Measurements from ENCODE around the gene NBPF4. TPM values are rescaled to one million over a fixed set of nuclear protein-coding genes. Genes with fewer than 3 reads are reported as not detected.

The NBPF4 gene
- total and polyA plus RNA-seq, 2 experiments from 2014 or later = not detected

DNA sequence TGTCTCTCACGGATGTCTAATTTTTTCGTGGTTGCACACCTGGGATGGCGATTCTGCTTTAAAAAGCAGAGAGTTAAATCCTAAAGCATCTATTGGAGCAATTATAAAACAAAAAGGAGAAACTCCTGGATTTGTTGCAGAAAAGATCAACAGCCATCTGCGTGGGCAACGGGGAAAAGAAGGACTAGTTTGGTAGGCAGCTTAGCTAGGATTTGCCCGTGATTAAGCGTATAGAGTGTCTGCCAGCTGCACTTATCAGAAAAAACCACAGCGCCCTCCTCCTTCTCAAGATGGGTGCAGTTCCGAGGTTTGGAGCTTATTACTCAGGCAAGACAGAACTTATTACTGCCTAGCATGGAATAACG is 43.2 kb downstream of the NBPF4 start:
- H3K36me3 ChIP-seq (ENCODE audit: insufficient read depth) = no peaks in the 10 kb centered on the region
- no peak overlapping the region for H3K27ac ChIP-seq (ENCODE audit: low read depth)
- TF ChIP-seq, protein P1, sequence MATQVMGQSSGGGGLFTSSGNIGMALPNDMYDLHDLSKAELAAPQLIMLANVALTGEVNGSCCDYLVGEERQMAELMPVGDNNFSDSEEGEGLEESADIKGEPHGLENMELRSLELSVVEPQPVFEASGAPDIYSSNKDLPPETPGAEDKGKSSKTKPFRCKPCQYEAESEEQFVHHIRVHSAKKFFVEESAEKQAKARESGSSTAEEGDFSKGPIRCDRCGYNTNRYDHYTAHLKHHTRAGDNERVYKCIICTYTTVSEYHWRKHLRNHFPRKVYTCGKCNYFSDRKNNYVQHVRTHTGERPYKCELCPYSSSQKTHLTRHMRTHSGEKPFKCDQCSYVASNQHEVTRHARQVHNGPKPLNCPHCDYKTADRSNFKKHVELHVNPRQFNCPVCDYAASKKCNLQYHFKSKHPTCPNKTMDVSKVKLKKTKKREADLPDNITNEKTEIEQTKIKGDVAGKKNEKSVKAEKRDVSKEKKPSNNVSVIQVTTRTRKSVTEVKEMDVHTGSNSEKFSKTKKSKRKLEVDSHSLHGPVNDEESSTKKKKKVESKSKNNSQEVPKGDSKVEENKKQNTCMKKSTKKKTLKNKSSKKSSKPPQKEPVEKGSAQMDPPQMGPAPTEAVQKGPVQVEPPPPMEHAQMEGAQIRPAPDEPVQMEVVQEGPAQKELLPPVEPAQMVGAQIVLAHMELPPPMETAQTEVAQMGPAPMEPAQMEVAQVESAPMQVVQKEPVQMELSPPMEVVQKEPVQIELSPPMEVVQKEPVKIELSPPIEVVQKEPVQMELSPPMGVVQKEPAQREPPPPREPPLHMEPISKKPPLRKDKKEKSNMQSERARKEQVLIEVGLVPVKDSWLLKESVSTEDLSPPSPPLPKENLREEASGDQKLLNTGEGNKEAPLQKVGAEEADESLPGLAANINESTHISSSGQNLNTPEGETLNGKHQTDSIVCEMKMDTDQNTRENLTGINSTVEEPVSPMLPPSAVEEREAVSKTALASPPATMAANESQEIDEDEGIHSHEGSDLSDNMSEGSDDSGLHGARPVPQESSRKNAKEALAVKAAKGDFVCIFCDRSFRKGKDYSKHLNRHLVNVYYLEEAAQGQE (IDR thresholded peaks at IDR 0.05; ENCODE audit: unreplicated experiment) = no peak
- TF ChIP-seq, protein P2, sequence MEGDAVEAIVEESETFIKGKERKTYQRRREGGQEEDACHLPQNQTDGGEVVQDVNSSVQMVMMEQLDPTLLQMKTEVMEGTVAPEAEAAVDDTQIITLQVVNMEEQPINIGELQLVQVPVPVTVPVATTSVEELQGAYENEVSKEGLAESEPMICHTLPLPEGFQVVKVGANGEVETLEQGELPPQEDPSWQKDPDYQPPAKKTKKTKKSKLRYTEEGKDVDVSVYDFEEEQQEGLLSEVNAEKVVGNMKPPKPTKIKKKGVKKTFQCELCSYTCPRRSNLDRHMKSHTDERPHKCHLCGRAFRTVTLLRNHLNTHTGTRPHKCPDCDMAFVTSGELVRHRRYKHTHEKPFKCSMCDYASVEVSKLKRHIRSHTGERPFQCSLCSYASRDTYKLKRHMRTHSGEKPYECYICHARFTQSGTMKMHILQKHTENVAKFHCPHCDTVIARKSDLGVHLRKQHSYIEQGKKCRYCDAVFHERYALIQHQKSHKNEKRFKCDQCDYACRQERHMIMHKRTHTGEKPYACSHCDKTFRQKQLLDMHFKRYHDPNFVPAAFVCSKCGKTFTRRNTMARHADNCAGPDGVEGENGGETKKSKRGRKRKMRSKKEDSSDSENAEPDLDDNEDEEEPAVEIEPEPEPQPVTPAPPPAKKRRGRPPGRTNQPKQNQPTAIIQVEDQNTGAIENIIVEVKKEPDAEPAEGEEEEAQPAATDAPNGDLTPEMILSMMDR (conservative IDR thresholded peaks at IDR 0.05; ENCODE audit: low read depth in 2 of 2) = peak; percentile 28 to 51; a peak in 3 of 4 replicates
- H3K27me3 Mint-ChIP-seq (ENCODE audit: insufficient read depth, low read depth, poor library complexity) = peaks cover 12% of the 10 kb centered on the region
- H2AFZ ChIP-seq = peak overlapping the region; percentile 99
- peaks cover 33% of the 10 kb centered on the region for H3K79me2 ChIP-seq (replicated peaks; ENCODE audit: insufficient read depth)
- no peaks in the 10 kb centered on the region for H3K9me2 ChIP-seq (ENCODE audit: insufficient read depth)
- H3K36me3 Mint-ChIP-seq (ENCODE audit: low read depth) = peaks cover 17% of the 10 kb centered on the region
- no peak overlapping the region for H3K27ac Mint-ChIP-seq
- peaks cover 18% of the 10 kb centered on the region for H3K27me3 ChIP-seq (ENCODE audit: insufficient read depth)
- H3K4me1 ChIP-seq (ENCODE audit: insufficient read depth) = peaks cover 12% of the 10 kb centered on the region
- DNase-seq (ENCODE audit: low spot score) (peak; percentile 35), ATAC-seq (peak; percentile 19)
- H3K4me3 ChIP-seq = peak overlapping the region; percentile 85
- H3K4me1 Mint-ChIP-seq = peaks cover 22% of the 10 kb centered on the region
- H4K20me1 ChIP-seq (replicated peaks; ENCODE audit: insufficient read depth) = no peaks in the 10 kb centered on the region
- H3K9me3 Mint-ChIP-seq = peaks cover 13% of the 10 kb centered on the region; the same call in 2 of the 3 replicates
- no peaks in the 10 kb centered on the region for H3F3A ChIP-seq (replicated peaks; ENCODE audit: low read depth)
- peak overlapping the region; percentile 88 for H3K4me3 Mint-ChIP-seq
- peak overlapping the region; percentile 86 for H3K4me2 ChIP-seq

DNA sequence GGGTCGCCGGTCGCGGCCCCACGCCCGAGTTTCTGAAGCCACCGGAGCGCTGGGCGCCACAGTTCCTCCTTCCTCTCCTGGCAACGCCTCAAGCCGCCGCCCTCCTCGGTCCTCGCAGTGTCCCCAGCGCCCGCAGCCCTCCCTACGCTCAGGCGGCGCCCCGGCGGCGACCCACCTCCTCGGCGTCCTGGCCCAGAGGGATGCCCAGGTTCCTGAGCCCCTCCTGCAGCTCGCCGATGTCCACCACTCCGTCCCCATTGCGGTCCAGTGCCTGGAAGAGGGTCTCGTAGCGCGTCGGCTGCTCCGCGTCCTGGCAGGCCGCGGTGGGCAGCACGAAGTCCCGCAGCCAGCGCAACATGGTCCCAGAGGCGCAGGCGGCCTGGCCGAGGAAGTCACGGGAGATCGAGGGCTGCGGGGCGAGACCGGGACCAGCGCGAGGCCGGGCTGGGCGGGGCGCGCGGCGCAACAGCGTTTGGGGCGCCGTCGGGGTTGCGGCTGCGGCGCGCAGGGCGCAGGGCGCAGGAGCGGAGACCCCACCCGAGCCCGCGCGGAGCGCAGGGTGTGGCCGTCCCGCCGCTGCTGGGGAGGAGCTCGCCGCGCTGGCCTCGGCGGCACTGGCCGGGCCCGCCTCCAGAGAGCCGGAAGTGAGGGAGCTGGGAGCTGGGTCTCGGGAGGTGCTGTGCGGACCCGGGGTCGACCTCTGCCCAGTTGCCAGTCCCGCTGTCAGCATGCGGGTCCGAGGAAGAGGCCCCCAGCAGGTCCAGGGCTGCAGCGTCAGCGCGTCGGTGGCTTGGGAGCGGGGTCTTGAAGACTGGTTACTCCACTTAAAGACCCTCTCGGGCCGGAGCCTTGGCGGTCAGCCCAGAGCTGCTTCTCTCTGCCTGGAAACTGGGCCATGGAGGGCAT is 43.8 kb downstream of the NBPF4 start, which contains the start of gene SLC25A24:
TSS of gene SLC25A24 (minus strand) at position 563 of the 906 bp plus-strand sequence. CDS start at position 358, 205 bp downstream.
- H3K36me3 ChIP-seq (ENCODE audit: insufficient read depth) = no peaks in the 10 kb centered on the region
- Mint-ChIP-seq H3K4me3 (peak within 1 kb of the TSS; percentile 88), H3K9me3 (peaks cover 12% of the 10 kb centered on the region; the same call in 2 of the 3 replicates), H3K36me3 (ENCODE audit: low read depth) (peaks cover 22% of the 10 kb centered on the region), H3K27me3 (ENCODE audit: insufficient read depth, low read depth, poor library complexity) (peaks cover 13% of the 10 kb centered on the region), H3K27ac (peak within 1 kb of the TSS; percentile 26; the same call in 1 of the 2 replicates), H3K4me1 (peaks cover 22% of the 10 kb centered on the region)
- no peaks in the 10 kb centered on the region for H4K20me1 ChIP-seq (replicated peaks; ENCODE audit: insufficient read depth)
- peaks cover 39% of the 10 kb centered on the region for H3K79me2 ChIP-seq (replicated peaks; ENCODE audit: insufficient read depth)
- no peak within 1 kb of the TSS for H3K27ac ChIP-seq (ENCODE audit: low read depth)
- peaks cover 12% of the 10 kb centered on the region for H3K4me1 ChIP-seq (ENCODE audit: insufficient read depth)
- H3F3A ChIP-seq (replicated peaks; ENCODE audit: low read depth) = no peaks in the 10 kb centered on the region
- H3K27me3 ChIP-seq (ENCODE audit: insufficient read depth) = peaks cover 18% of the 10 kb centered on the region
- DNase-seq (ENCODE audit: low spot score) (peak; percentile 81), ATAC-seq (peak; percentile 94)
- TF ChIP-seq, protein P1 (IDR thresholded peaks at IDR 0.05; ENCODE audit: unreplicated experiment) = no peak
- TF ChIP-seq POLR2AphosphoS5 (IDR thresholded peaks at IDR 0.05; ENCODE audit: low read depth) = peak; percentile 53; the same call in 1 of the 2 replicates
- peak within 1 kb of the TSS; percentile 99 for H2AFZ ChIP-seq
- peak within 1 kb of the TSS; percentile 86 for H3K4me2 ChIP-seq
- peak within 1 kb of the TSS; percentile 85 for H3K4me3 ChIP-seq
- no peaks in the 10 kb centered on the region for H3K9me2 ChIP-seq (ENCODE audit: insufficient read depth)
